GM19438 (cell line): Measurements from ENCODE around the gene ZNF556.

Experiments used
- ATAC-seq: cut with Tn5 transposase; IDR thresholded peaks from one replicate; pipeline ENCODE4 v1.9.1; 2021; ENCODE audit warnings: low read depth; ENCODE audit not compliant: unreplicated experiment

Gene ZNF556

DNA sequence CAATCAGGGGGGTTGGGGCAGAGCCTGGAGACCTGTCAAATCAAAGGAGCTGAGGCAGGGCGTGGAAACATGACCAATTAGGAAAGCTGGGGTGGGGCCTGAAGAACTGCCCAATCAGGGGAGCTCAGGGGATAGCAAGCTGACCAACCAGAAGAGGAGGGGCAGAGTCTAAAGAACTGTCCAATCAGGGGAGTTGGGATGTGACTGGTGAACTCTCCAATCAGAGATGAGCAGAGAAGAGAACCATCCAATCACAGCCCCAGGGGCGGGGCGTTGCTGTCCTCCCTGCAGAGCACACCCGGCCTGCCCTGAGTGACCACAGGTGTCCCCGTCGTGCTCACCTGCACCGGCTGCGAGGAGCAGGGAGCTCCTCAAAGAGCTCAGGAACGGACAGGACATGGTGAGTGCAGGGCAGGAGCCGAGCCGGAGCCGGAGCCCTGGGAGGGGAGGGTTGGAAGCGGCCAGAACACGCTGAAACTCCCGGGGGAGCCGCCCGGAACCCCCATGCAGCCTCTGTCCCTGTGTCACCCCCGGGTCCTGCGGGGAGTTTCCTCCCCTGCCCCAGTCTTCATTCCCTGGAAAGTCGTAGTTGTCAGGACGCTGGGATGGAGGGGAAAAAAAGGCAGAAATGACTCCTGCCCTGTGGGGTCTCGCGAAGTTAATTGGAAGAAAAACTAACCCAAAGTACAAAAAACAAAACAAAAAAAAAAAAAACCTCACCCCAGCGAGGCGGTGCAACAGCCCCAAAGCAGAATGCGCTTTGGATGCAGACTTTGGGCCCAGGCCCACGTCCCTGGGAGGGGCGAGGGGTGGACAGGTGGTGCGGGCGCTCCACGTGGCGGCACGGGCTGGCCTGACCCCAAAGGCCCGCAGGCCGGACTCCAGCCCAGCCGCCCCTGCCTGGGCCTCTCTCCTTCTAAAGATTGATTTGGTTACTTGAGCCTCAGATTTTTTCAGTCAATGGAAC is at the start of gene ZNF556:
Gene ZNF556, plus strand, starts transcription at position 311 of the 967 bp plus-strand sequence. Its CDS starts 87 bp downstream, at position 398.
- ATAC-seq: no peak

DNA sequence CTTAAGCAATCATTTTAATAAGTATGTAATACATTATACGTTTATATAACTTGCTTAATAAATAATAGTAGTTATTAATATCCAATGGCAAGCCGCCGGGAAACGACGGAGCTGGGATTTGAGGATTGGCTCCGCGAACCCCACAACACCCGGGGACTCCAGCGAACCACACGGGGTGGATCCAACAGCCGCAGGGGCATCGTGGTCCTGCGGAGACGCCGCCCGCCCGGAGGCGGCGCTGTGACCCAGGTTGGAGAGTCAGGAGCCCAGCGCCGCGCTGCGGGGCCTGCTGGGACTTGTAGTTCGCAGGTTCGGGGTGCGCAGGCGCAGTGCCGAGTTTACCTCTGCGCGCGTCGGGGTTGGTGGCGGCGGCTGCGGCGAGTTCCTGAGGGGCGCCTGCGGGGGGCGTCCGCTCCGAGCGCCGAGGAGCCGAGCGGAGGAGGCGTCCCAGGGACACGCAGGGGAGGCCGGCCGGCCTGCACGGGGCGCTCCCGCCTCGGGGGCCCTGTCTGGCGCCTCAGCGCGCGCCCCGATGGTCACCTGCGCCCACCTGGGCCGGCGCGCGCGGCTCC is 47.5 kb upstream of the ZNF556 start, which contains the start of gene ZNF554:
Gene ZNF554, plus strand, starts transcription at position 329 of the 572 bp plus-strand sequence. Its CDS starts 204 bp downstream, at position 533.
- ATAC-seq: peak; percentile 78

DNA sequence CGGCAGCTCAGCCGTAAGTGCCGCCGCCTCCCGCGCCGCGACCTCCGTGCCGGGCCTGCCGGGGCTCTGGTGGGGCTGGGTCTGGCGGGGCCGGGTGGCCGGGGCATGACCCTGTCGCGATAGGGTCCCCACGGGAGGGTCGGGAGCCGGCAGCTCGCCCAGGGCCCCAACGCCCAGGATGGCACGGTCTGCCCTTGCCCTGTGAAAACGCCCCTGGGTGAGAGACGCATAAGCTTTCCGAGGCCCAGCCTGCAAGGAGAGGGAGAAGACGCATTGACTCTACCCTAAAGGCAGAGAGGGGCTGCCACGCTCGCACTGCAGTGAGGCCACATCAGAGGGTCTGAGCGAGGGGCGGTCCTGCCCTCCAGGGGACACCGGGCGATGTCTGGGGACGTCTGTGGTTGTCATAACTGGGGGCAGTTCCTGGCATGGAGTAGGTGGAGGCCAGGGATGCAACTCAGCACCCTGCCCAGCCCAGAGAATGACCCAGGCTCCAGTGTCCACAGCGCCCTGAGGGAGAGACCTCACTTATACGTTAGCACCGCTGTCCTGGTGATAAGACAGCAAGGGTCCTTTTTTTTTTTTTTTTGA is 46.9 kb upstream of the ZNF556 start:
- ATAC-seq: no peak

DNA sequence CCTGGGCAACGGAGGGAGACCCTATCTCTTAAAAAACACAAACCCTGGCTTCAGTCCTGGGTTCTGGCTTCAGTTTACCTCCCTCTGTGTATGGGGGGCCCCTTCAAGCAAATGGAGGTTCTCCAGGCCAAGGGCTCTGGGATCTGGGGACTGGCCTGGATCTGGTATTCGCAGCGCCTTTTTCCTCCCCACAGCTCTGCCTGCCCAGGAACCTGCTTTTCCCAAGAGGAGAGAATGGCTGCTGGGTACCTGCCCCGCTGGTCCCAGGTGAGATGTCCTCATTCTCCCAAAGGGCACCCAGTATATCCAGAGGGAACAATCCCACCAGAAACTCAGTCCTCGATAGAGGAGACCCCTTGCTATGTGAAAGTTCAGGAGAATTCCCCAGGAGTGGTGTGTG is 44.3 kb upstream of the ZNF556 start:
- ATAC-seq: no peak

DNA sequence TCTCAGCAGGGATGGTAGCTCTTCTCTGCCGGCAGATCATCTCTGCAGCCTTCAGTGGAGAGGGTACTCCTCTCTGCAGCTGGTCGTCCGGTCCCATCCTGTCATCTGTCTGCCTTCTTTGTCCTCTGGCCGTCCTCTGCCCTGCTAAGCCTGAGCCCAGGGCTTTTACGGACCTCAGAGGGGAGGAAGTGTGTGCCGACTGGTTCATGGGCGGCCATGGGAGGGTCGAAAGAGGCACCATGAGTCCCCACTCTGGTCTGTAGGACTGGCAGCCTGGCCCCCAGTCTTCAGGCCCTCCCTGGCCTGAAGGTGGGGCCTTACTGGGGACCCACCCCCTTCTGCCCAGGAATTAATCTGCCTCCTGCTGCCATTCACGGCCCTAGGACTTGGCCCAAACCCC is 43.5 kb upstream of the ZNF556 start:
- no peak for ATAC-seq

DNA sequence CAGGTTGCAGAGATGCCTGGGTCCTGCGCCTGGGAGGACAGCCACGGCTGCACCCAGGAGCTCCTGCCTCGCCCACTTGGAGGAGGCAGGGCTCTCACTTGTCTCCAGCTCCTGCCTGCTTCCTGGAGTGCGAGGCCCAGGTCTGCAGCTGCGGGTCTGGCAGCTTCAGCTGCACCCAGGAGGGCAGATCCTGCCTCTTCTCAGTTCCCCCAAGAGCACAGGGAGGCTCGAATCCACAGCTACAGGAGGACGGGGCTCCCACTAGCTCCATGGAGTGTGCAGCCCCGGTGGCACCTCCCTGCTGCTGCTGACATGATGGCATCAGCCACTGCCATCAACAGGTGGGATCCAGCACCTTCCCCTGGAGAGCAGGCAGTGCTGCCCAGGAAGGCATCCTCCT is 43.0 kb upstream of the ZNF556 start:
- no peak for ATAC-seq

DNA sequence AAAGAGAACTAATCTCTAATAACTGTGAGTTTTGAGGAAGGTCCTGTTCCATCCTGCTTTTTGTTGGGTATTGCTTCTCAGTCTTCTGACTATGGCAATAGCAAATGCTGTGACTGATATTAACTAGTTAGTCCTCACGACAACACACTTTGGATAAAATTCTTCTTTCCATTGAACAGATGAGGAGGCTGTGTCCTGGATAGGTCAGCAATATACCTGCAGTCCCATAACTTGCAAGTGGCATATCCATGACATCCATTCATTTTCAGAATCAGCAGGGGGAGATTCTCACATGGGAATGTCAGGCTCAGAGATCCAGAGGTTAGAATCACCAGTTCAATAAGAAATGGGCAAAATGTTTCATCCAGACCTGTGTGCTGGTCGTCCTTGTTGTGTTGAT is 40.1 kb upstream of the ZNF556 start:
- ATAC-seq: no peak

DNA sequence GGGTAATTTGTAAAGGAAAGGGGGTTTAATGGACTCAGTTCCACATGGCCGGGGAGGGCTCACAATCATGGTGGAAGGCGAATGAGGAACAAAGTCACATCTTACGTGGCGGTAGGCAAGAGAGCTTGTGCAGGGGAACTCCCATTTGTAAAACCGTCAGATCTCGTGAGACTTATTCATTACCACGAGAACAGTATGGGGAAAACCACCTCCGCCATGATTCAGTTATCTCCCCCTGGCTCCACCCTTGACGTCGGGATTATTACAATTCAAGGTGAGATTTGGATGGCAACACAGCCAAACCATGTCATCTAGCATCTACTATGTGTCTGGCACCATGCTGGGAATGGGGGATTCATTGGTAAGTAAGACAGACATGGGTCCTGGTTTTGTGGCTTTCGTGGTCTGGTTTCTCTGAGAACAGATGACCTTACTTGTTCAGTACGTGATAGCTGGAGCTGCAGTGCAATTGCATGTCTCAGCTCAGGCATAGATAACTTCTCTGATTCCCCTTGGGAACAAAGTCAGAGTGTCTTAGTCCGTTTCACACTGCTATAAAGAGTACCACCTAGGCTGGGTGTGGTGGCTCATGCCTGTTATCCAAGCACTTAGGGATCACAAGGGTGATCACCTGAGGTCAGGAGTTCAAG is 39.2 kb upstream of the ZNF556 start:
- no peak for ATAC-seq

DNA sequence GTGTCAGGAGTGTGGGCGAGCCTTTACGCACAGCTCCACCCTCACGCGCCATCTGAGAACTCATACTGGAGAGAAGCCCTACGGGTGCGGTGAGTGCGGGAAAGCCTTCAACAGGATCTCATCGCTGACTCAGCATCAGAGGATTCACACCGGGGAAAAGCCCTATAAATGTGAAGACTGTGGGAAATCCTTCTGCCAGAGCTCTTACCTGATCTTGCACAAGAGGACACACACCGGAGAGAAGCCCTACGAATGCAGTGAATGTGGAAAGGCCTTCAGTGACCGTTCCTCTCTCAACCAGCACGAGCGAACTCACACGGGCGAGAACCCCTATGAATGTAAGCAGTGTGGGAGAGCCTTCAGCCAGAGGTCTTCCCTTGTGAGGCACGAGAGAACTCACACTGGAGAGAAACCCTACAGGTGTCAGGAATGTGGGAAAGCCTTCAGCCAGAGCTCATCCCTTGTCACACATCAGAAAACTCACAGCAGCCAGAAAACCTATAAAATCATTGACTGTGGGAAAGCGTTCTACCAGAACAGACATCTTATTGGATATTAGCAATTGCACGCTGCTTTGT is 32.8 kb upstream of the ZNF556 start:
- ATAC-seq: no peak

DNA sequence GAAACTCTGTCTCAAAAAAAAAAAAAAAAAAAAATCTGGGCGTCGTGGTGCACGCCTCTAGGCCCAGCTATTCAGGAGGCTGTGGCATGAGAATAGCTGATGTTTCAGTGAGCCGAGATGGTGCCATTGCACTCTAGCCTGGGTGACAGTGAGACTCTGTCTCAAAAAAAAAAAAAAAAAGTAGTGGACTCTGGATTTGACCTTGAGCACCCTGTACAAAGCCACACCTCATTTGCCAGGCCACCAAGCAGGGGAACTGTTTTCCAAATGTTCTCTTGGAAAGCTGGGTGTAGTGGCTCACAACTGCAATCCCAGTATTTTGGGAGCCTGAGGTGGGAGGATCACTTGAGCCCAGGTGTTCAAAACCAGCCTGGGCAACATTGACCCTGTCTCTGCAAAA is 29.7 kb upstream of the ZNF556 start:
- ATAC-seq: no peak

DNA sequence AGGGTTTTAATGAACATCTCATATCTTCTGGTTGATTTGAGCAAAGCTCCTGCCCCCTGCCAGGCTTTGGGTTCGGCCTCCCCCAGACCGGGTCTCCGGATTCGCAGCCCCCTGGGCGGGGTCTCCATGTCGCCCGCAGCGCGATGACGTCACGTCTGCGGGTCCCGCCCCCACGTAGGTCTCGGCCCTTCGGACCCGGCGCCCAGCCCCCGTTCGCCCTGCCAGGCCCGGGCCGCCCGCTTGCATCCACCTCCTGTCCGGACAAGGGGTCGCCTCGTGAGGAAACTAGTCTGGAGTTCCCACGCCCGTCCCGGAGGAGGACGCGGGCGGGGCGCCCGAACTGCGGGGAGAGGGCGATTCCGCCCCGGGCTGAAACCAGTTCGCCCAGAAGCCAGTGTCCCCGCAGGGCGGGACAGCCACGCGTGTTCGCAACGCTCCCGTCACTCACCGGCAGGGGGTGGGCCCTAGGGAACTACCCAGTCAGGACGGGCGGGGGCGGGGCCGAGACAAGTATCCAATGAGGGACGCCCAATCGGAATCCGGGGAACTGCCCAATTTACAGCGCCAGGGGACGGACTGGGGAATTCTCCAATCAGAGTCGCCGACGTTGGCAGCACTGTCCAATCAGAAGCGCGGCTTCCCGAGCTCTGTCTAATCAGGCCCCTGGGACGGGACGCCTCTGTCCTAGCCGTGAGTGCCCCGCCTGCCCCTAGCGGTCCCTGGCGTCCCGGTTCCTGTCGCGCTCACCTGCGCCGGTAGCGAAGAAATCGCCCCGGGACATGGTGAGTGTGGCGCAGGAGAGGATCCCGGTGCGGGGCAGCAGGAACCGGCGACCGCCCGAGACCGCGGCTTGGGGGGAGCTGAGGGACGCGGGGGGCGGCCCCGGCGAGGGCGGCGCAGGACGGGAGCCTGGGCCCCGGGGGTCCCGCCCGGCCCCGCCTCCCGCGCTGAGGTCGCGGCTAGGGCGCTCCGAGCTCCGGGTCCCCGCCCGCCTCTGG is 26.0 kb upstream of the ZNF556 start, which contains the start of gene ZNF555:
Gene ZNF555, plus strand, starts transcription at position 682 of the 998 bp plus-strand sequence. Its CDS starts 98 bp downstream, at position 780.
- ATAC-seq: peak; percentile 93

DNA sequence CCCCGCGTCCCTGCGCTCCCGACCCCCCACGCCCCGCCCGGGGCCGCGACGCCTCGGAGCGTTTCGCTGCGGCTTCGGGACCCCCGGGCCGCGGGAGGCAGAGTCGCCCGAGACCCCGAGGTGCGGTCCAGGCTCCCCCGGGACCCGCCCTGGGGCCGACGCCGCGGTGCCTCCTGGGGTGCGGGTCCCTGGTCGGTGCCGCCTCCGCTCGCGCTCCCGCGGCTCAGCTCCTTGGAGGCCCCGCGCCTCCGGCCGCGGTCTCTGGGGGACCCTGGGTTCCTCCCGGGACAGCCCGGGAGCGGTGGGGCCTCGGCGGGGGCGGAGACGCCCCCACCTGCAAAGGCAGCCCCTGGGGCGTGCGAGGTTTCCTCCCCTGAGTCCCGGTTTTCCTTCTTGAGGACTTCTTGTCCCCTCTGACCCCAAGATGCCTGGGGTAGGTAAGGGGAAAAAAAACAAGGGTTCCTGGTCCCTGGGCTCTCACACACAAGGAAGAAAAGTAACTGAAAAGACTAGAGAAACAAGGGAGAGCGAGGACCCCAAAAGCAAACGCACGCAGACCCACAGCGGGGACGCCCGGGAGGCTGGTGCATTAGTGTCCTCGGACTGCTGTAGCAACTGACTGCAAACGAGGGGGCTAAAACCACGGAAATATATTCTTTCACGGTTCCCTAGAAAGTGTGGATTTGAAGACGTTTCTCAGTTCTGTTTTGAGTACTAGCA is 25.1 kb upstream of the ZNF556 start:
- no peak for ATAC-seq

DNA sequence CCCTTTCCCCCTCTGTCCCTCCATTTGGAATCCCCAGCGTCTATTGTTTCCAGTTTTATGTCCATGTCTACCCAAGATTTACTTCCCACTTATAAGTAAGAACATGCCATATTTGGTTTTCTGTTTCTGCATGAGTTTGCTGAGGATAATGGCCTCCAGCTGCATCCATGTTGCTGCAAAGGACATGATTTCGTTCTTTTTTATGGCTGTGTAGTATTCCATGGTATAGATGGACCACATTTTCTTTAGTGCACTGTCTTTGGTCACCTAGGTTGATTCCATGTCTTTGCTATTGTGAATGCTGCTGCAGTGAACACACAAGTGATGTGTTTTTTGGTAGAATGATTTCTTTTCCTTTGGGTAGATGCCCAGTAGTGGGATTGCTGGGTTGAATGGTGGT is 22.0 kb upstream of the ZNF556 start:
- ATAC-seq: no peak

DNA sequence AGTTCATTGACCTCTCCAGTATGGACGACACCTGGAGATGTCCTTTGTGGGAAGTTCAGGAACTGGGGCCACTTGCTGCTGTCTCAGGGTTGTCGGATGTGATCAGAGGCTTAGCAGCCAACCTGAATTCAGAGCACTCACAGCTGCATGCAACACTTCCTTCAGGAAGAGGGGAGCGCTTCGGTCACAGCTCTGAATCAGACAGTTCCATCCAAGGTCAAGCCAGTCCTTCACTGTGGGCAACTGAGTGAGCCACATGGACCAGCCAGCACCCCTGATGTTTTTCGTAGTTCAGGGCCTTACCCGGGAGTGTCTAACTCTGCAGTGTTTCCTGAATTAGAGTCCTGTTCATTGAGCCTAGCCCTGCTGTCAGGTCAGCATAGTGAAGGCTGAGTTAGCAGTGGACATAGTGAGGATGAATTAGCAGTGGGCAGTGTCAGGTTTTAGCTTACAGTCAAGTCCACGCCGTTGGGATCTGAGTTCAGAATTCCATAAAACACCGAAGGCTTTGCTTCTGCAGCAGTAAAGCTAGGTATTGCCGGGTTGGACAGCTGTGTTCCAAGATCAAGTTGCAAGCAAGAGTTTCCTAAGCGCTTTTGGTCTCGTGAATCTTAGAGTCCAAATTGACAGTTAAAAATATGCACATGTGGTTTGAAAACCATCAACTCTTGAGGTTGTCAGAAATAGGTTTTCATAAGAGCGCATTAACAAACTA is 20.8 kb upstream of the ZNF556 start:
- ATAC-seq: no peak

DNA sequence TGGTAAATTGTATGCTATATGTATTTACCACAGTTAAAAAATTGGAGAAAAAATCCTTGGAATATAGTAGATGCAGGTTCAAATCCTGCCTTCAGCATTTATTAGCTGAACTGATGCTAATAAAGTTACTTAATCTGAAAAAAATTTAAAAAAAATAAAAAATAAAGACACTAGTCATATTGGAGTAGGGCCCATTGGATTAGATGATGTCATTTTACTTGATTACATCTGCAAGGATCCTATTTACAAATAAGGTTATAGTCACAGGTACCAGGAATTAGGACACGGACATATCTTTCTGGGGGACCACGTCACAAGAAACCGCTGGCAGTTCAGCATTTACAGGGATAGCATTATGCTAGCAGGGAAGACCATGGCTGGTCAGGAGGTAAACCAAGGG is 19.6 kb upstream of the ZNF556 start:
- no peak for ATAC-seq

DNA sequence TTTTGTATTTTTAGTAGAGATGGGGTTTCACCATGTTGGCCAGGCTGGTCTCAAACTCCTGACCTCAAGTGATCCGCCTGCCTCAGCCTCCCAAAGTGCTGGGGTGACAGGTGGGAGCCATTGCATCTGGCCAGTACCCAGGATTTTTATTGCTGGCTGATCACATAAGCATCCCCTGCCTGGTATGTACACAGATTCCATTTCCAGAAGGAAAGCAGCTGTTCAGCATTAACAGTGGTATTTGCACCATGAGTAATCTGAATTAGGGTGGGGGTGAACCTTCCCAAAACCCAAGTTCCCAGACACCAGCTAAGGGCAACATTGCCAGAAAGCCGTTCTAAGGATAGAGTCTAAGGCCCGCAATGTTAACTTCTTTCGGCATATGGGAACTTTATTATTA is 18.5 kb upstream of the ZNF556 start:
- ATAC-seq: no peak

DNA sequence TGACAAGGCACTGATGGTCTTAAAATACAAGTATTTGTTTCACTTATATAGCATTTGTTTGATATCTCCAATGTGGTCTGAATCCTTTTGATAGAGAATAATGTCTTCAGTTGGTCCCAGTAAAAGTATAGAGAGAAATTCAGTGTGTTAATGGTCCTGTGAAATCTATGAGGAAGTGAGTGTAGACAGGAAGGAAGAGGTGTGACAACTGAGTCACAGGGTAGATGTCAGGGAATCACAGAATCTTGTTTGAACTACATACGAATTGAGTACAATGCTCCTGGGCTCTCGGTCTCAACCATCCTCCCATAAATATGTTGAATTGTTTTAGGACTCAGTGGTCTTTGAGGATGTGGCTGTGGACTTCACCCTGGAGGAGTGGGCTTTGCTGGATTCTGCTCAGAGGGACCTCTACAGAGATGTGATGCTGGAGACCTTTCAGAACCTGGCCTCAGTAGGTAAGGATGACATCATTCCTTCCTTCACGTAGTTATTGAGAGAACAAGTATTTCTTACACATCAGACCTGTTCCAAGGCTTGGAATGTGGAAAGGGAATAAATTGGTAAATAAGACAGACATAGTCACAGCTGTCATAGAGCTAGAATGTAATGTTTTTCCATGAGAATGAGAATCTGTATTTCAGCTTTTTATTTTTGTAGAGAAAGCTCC is 16.7 kb upstream of the ZNF556 start:
- no peak for ATAC-seq
